Measurements from ENCODE around the gene DNAJC5.
"Not testable (repeated sequence)": the region's sequence is repeated elsewhere in the genome, so short reads cannot be mapped to it uniquely, and the experiment has no call there.

The DNAJC5 gene

DNA sequence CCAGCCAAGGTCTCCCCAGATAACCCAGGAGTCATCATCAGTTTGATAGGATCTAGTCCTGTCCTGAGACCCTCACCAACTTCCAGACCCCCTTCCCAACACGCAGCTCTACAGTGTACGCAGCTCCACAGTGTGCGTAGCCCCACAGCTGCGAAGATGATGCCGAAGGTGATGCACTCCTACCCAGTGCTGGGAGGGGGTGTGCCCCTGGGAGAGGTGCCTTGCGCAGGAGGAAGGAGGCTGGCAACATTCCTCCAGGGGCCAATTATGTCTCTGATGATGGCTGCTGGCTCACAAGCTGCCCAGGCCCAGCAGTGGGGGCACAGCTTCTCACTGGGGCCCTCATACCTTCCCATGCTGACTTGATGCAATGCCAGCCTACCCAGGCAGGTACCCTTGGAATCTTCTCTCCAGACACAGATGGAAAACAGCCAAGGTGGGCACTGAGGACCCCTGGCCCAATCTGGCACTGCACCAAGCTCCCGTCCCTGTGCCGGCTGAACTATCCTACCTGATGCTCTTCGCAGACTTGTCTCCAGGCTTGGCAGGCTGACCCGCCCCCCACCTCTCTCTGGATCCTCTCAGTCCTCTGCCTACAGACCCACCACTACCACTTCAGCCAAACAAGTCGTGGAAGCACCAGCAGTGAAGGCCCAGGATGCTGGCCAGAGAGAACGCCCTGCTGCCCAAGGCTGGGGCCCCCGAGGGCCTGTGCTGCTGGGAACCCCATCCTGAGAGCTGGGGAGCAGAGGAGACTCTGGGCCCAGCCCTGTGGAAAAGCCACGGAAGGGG, 73.4 kb downstream of the DNAJC5 start:
- no peak for DNase-seq (ENCODE audit: low read depth in 2 of 2)

DNA sequence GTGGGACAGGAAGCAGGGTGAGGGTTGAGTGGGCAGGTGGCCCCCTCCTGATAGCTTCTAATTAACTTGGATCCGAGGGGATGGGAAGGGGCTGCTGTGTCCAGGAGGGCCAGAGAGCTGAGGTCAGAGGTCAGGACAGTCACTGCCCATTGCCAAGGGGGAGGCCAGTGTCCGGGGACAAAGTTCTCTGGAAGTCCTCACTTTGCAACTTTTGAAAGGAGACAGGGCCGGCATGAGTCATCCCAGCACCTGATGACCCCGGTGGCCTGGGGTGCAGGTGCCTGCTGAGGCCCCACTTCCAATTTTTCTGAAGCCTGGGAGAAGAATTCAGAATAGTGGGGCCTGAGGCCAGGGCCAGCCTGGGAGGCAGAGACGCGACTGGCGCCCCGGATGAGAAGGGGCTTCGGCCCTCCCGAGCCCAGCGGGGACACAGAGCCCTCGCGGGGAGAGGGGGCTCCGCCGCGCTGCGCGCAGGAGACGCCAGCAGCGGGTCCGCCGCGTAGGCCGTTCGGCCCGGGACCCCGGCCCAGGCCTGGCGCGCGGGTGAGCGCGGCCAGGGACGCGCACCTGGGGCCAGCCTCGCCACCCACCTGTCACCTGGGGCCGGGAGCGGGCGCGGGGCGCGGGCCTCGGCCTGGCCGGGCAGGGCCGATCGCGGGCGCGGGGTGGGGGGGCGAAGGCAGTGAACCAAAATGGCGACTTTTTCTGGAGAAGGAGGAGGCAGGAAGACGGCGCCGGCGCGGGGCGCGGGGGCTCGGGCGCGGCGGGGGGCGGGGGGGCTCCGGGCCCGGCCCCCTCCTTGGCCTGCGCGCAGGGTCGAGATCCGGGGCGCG, 74.2 kb downstream of the DNAJC5 start:
- DNase-seq (ENCODE audit: low read depth in 2 of 2) = no peak

DNA sequence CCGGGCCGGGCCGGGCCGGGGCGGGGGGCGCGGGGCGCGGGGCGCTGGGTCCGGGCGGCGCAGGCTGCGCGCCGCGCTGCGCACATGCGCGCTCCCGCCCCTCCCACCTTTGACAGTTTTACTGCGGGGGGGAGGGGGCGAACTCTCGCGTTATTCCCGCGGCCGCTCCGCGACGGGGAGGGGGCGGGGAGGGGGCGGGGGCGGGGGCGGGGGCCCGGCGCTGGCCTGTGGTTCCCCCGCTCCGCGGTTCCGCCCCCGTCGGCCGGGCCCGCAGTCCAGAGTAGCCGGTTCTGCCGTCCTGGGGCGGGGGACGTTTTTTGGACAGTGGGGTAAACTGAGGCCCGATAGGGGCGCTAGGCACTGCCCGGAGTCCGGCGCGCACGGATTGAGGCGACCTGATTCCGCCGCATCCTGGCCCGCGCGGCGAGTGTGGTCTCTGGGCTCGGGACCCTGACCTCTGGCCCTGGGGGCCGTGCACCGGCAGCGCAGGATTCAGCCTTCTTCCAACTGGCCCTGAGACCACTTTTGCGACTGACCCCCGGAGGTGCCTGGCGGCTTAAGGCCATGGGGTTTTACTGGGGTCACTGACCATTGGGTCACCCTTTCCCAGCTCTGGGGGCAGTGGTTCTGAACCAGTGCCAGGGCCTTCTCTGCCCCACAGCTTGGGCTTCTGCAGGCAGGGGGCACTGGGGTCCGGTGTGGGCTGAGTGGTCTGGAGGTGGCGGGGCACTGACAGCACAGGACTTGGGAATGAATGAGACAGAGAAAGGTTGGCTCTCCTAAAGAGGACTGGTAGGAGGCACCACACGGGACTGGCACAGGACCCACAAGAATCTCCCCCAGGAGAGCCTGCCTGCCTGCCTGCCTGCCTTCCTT, 75.2 kb downstream of the DNAJC5 start, which contains the start of gene ZNF512B:
Gene ZNF512B, minus strand, starts transcription at position 93 of the 876 bp plus-strand sequence. CDS start 1,980 bp downstream, outside the sequence.
- no peak for DNase-seq (ENCODE audit: low read depth in 2 of 2)

DNA sequence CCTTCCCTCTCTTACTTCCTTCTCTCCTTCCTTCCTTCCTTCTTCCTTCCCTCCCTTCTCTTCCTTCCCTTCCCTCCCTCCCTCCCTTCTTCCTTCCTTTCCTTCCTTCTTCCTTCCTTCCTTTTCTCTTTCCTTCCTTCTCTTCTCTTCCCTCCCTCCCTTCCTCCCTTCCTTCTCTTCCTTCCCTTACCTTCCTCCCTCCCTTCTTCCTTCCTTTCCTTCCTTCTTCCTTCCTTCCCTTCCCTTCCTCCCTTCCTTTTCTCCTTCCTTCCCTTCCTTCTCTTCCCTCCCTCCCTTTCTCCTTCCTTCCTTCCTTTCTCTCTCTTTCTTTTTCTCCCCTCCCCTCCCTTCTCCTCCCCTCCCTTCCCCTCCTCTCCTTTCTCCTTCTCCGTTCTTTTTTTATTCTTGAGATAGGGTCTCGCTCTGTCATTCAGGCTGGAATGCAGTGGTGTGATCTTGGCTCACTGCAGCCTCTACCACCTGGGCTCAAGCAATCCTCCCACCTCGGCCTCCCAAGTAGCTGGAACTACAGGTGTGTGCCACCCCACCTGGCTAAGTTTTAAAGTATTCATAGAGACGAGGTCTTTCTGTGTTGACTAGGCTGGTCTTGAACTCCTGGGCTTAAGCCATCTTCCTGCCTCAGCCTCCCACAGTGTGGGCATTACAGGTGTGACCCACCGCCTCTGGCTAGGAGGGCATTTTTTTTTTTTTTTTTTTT, 75.9 kb downstream of the DNAJC5 start:
- no peak for DNase-seq (ENCODE audit: low read depth in 2 of 2)

DNA sequence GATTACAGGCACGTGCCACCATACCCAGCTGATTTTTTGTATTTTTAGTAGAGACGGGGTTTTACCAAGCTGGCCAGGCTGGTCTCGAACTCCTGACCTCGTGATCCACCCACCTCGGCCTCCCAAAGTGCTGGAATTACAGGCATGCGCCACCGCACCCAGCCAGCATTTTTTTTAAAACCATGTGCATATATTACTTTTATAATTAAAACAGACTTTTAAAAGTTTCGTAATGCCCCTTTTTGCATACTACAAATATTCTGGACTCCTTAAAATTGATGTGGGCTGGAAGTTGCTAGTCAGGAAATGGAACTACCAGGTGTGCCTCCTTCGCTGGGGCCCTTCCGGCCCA, 77.0 kb downstream of the DNAJC5 start:
- DNase-seq (ENCODE audit: low read depth in 2 of 2) = not testable (repeated sequence)

DNA sequence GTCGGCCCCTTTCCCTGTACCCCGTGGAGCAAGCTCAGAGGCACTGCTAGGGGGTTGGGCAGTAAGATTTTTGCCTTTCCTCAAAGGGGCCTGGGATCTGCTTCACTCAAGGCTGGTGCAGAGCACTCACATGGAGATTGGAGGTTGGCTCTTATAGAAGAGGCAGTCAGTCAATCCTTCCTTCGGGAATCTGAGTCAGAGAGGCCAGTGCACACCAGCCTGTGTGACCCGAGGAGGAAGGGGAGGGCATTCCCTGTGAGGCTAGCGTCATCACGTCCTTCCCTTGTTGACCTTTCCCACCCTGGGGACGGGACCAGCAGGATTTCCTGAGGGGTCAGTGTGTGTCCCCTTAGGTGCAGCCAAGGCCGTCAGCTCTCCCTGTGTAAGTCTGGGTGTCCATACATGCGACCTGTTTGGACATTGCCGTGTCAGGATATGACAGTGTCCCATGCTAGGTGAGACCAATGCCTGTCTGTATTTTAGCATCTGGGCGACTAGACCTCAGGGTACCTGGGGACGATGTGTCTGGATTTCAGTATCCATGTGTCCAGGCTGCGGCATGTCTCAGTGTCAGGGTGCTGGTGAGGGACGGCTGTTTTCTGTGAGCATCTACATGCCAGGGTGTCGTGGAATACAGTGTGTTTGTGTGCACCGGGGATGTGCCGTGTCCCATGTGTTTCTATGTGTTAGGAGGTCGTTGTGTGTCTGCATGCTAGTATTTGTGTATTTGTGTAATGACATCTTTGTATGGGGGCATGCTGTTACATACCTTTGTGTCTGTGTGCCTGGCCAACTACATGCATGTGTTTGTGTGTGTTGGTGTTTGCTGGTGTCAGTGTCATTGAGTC, 77.6 kb downstream of the DNAJC5 start:
- DNase-seq (ENCODE audit: low read depth in 2 of 2) = no peak

DNA sequence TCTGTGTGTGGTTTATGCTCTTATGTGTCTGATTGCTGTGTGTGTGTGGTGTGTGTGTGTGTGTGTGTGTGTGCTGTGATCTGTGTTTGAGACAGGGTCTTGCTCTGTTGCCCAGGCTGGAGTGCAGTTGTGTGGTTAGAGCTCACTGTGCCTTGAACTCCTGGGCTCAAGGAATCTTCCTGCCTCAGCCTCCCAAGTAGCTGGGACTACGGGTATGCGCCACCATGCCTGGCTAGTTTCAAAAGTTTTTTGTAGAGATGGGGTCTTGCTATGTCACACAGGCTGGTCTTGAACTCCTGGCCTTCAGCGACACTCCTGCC, 78.2 kb downstream of the DNAJC5 start:
- DNase-seq (ENCODE audit: low read depth in 2 of 2) = no peak

DNA sequence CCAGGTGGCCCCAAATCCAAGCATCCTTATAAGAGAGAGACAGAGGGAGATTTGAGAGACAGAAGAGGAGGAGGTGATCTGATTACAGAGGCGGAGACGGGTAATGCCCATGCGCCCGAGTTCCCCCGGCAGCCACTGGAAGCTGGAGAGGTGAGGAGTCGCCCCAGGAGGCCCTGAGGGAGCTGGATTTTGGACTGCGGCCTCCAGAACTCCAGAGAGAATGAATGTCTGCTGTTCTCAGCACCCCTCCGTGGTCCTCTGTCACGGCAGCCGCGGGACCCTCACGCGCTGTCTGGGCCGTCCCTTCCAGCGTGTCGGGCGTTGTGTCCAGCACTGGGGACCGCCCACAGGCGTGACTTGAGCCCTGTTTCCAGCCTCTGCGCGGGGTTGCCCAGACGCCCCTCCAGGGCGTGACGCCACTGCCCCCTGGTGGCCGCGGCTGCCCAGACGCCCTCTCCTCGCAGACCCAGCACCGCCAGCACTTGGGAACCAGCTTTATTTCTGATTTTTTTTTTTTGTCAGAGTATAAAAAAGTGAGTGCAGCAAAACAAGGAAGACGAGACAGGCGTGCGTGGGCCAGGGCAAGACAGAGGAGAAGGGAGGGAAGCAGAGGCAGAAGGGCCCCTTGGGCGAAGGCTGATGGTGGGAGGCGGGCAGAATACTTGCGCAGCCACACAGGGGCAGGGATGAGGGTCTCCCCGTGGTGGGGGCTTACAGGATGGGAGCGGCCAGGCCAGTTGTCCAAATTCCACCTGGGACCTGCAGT, 78.9 kb downstream of the DNAJC5 start:
- DNase-seq (ENCODE audit: low read depth in 2 of 2) = peak in 1 of 2 donors; percentile 80

DNA sequence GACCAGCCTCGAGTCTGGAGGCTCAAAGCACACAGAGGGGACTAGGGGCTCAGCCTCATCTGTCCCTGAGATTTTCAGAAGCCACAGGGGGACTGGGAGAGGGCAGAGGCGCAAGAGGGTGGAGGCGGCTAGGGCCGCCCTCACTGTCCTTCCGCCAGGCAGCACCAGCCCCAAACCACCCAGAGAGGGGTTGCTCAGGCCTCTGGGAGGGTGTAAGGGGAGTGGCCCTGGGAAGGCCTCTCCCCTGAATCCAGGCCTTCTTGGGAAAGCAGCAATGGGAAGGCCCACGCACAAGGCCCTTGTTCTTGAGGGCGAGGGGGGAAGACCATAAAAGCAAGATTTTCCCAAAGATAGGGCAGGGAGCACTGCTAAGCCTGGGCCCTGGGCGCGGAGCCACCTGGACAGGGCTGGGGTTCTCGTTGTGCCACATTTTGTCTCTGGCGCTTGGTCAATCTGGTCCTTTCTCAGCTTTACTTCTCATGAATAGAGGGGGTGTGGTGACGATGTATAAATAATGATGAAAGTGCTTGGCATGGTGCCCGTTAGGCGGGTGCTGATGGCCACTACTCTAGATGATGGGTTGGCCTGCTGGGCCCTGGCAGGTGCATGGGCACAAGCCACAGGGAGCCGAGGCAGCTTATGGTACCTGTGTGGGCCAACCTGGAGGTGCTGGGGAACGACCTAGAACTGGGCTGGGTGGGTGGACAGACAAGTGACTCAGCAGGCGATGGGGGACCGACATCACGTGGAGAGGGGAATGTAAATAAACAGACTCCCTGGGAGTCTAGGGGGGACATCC, 79.7 kb downstream of the DNAJC5 start:
- DNase-seq (ENCODE audit: low read depth in 2 of 2) = no peak

DNA sequence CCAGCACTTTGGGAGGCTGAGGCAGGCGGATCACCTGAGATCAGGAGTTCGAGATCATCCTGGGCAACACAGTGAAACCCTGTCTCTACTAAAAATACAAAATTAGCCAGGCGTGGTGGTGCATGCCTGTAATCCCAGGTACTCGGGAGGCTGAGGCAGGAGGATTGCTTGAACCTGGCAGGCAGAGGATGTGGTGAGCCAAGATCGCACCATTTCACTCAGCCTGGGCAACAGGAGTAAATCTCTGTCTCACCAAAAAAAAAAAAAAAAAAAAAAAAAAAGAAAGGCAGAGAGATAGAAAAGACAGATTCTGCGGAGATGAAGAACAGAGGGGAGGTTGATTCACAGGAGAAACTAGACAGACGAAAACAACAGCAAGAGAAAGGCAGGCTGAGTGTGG, 81.6 kb downstream of the DNAJC5 start:
- not testable (repeated sequence) for DNase-seq (ENCODE audit: low read depth in 2 of 2)

DNA sequence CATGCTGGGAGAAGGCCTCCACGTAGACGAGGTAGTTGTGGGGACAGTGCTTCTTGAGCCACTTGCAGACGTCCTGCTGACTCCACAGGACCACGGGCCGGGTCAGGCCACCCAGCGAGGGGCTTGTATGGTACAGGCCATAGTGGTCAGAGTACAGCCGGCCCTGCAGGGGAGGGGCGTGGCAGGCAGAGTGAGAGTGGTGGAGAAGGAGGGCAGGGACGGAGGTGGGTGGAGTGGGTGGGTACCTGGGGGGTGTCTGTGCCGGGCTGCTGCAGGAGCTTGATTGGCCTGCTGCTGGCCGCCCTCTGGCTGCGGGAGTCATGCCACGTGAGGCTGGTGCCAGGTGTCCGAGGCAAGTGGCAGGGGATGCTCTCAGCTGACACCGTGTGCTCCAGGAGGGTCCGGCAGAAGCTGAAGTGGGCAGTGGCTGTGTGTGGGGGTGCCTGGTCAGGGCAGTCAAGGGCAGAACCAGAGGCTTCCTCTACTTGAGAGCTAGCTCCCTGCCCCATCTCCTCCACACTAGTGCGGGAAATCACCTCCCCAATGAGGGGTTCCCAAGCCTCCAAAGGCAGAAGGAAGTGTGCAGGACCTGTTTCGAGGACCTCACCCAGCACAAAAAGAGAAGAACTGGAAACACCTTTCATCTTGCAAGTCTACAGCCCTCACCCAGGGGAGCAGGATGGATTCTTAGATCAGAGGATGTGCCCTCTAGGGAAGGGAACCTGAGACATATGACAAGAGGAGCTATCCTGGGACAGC, 82.2 kb downstream of the DNAJC5 start:
- no peak for DNase-seq (ENCODE audit: low read depth in 2 of 2)

DNA sequence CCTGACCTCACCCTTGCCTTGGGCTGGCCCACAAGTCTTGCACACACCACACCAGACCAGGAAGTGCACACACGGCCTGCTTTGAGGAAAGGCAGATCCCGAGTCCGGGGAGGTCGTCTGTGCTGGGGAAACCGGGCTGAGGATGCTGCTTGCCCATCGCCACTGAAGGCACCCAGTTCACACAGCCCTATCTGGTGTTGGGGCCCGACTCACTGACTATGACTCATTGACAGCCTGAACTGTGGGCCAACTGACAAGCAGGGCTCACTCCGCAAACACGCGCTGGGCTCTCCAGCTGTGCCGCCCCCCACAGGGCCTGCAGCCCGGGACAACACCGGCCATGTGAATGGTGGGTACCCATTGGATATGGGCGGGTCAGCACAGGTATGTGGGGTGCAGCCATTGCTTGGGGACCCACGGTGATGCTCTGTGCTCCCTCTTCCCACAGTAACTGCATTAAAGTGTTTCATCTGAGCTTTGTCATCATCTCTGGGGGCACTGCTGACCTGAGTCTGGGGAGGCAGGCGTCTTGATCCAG, 82.9 kb downstream of the DNAJC5 start:
- no peak for DNase-seq (ENCODE audit: low read depth in 2 of 2)

DNA sequence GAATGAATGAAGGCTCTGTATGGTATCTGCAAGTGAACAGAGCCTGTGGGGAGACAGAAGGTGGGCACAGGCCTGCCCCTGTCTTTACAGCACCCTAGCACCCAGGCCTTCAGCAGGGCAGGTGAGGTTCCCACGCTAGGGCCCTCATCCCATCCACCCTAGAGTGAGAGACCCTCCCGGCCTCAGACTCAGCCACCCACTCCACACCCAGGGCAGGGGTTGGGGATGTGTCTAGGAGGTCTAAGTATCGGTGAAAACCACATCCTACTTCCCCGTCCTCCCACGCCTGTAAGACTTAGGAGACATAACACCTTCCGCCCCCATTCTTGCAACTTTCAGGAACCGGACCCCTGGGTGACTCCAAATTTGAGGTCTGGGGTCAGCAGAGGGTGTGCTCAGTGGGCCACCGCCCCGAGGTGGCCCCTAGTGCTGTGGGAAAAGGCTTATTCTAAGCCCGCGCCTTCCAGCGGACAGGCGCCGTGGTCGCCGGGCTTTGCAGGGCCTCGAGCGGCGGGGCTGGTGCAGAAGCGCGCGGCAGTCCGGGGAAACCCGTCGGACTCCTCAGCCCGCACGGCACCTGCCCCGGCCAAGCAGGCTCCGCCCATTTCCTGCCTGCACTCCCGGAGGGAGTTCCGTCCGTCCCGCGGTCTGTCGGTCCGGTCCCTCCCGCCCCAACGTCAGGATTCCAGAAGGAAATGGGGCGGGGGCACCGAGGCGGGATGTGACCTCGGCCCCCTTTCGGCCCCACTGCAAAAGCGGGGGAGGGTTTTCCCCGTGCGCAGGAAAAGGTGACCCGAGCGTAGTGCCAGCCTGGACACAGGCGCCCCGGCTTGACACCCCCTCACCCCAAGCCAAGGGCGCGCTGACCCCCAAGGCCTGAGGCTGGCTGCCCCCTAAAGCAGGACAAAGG, 83.6 kb downstream of the DNAJC5 start:
- DNase-seq (ENCODE audit: low read depth in 2 of 2) = no peak

DNA sequence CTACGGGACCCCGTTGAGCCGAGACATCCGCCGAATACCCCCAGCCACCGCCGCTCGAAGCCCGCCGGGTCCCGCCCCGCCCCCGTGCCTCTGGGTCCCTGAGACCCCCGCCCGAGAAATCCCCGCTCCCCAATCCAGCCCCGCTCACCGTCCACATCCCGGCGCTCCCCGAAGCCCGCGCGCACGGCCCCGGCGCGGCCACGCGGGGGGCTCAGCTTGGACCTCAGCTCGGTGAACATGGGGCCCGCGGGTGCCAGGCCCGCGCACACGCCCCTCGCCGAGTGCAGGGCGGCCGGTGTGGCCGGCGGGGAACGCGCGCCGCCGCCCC, 84.3 kb downstream of the DNAJC5 start:
- no peak for DNase-seq (ENCODE audit: low read depth in 2 of 2)

DNA sequence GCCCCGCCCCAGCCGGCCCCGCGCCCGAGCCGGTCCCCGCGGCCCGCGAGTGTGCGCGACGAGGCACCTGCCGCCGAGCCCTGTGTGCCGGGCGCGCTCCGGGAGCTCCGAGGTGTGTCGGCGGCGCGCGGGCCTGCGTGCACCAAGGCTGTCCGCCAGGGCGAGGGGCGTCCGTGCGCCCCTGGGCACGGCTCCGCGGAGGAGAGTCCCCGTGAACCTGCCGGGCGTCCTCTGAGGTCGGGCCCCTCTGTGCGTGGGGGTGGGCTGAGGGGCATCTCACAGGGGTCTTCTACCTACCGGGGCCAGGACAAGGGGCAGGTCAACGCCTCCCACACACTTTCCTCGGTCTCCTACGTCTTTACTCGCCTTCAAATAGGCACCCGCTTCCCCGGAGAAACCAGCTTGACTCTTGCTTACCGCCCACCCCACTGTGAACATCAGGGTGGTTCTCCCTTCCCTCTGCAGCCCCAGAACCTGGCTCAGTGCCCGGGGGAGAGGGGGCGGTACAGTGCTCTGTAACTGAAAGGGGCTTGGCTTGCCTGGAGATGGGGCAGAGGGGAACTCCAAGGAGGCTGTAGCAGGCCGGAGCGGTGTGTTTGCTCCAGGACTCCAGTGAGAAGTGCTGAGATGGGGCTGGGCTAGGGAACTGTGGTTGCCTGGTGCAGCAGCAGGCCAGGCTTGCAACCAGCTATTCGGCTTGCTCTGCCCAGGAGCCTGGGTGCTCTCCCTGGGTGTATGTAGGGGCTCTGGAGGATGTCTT, 84.8 kb downstream of the DNAJC5 start, which contains the start of gene SAMD10:
Gene SAMD10, minus strand, starts transcription at position 86 of the 760 bp plus-strand sequence. CDS start 175 bp downstream, outside the sequence.
- peak in 1 of 2 donors; percentile 77 for DNase-seq (ENCODE audit: low read depth in 2 of 2)

DNA sequence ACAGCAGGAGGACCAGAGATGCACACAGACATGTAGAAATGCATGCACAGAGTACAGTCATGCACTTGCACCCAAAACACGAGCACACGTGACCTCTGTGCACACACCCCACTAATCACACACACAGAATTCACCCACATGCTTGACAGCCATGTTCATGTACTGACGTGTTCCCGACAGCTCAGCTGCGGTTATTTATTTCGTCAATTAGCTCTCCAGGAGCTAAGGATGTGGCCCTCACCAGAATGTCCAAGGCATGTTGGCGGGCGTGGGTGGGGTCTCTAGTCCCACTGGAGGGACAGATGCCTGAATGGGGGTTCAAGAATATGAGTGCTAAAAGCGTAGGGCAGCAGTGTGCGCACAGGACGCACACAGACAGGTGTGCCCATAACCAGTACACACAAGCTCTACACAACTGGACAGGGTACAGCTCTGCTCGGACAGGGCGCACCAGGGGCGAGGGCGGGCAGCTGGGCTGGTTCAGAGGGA, 85.4 kb downstream of the DNAJC5 start:
- DNase-seq (ENCODE audit: low read depth in 2 of 2) = no peak

Measured in stimulated activated CD4-positive, alpha-beta T cell treated with anti-CD3 and anti-CD28 coated beads, Interleukin-1b, Interleukin-23, amount 100 ng/mL, for 1 hour (primary cell).